Osteocyte (in vitro differentiated cells): ENCODE results near the gene SLC39A3. TPM values are rescaled to one million over a fixed set of nuclear protein-coding genes. Genes with fewer than 3 reads are reported as not detected.

Experiments
- DNase-seq: peaks from one replicate; pipeline ENCODE4 v3.0.0; 2021; ENCODE audit warnings: mixed read lengths; ENCODE audit not compliant: unreplicated experiment; ENCODE audit errors: extremely low spot score
- H3K27ac Mint-ChIP-seq: one replicate; pipeline ENCODE4 v1.8.0; 2021; ENCODE audit warnings: mild to moderate bottlenecking, mixed read lengths; ENCODE audit not compliant: unreplicated experiment
- H3K27me3 Mint-ChIP-seq: one replicate; pipeline ENCODE4 v1.8.0; 2021; ENCODE audit warnings: mixed read lengths; ENCODE audit not compliant: unreplicated experiment
- H3K36me3 Mint-ChIP-seq: one replicate; pipeline ENCODE4 v1.8.0; 2021; ENCODE audit warnings: mixed read lengths; ENCODE audit not compliant: unreplicated experiment
- H3K4me1 Mint-ChIP-seq: one replicate; pipeline ENCODE4 v1.8.0; 2021; ENCODE audit warnings: mixed read lengths; ENCODE audit not compliant: unreplicated experiment
- H3K4me3 Mint-ChIP-seq: one replicate; pipeline ENCODE4 v1.8.0; 2021; ENCODE audit warnings: mild to moderate bottlenecking, moderate library complexity, mixed read lengths; ENCODE audit not compliant: unreplicated experiment
- H3K9me3 Mint-ChIP-seq: one replicate; pipeline ENCODE4 v1.8.0; 2021; ENCODE audit warnings: mixed read lengths; ENCODE audit not compliant: unreplicated experiment
- total RNA-seq: library from RNA; stranded (reverse); gene quantifications from 2 replicates; pipeline ENCODE4 v1.2.1, GENCODE V29; 2021
- TF ChIP-seq, protein P1 (sequence below): fragments of 200-600 bp; sonication (generic); IDR thresholded peaks from 2 replicates; pipeline ENCODE4 v1.5.0; 2021; ENCODE audit warnings: antibody characterized with exemption, mild to moderate bottlenecking, moderate library complexity

Gene SLC39A3
- total RNA-seq, 1 donor from 2014 or later = 36.5 TPM

DNA sequence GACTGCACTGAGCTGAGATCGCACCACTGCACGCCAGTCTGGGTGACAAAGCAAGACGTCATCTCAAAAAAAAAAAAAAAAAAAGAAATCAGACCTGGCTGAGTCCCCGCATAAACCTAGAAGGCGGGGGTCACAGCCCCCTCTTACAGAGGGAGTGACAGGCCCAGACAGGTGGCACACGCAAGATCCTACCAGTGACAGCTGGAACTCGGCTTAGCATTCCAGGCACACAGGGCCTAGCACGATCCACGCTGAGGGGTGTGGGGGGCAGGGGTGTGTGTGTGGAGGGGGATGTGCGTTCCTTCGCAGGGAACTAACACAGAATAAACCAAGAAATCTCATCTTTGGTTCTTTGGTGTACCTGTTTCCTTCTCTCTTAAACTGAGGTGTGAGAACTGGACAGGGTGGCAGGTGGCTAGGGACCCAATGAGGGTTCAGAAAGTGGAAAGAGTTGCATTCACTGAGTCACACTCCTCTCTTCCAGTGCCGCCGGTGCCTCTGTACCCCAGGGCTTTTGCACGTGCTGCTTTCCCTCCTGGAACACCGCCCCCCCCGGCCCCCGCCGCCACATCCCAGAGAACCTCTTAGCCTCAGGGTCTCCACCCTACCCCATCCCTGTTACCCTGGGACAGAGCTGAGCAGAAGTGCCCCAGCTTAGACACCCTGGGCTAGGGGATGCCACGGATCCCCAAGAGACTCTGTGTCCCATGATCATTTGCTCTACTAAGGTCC lies 38.3 kb upstream of the SLC39A3 start:
- H3K27ac Mint-ChIP-seq = no peak overlapping the region
- peaks cover 3% of the 10 kb centered on the region for H3K36me3 Mint-ChIP-seq

DNA sequence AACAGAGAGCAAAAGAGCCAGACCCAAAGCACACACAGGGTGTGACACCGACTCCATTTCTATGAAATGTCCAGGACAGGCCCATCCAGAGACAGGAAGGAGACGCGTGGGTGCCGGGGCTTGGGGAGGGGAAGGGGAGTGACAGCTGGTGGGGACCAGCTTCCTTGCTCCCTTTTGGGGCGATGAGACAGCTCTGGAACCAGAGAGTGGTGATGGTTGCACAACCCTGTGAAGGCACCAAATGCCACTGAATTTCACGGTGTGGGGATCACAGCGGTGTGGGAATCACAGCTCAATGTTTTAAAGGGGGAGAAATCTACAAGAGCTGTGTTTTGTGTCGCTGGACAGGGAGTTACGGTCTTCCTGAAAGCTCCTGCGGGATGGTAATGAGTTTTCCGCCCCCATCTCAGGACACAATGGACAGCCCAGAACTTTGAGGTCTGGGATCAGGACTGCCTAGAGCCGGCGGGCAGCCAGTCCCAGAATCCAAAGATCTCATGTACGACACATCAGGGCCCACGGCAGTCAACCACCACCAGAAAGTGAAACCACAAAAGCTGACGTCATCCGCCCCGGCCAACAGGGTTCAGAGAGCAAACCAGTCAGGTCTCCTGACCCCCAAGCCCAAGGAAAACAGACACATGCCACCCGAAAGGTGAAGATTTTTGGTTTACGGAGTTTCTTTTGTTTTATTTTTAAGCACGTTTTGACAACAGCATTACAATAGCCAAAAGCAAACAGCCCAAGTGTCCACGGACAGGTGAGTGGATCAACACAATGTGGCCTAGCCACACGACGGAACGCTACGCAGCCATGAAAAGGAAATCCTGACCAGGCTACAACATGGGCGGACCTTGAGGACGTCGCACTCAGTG lies 36.0 kb upstream of the SLC39A3 start:
- Mint-ChIP-seq H3K9me3 (no peaks in the 10 kb centered on the region), H3K27ac (peak overlapping the region; percentile 62), H3K27me3 (no peaks in the 10 kb centered on the region), H3K4me1 (peaks cover 12% of the 10 kb centered on the region), H3K36me3 (peaks cover 3% of the 10 kb centered on the region), H3K4me3 (no peak overlapping the region)
- no peak for DNase-seq
- TF ChIP-seq, protein P1, sequence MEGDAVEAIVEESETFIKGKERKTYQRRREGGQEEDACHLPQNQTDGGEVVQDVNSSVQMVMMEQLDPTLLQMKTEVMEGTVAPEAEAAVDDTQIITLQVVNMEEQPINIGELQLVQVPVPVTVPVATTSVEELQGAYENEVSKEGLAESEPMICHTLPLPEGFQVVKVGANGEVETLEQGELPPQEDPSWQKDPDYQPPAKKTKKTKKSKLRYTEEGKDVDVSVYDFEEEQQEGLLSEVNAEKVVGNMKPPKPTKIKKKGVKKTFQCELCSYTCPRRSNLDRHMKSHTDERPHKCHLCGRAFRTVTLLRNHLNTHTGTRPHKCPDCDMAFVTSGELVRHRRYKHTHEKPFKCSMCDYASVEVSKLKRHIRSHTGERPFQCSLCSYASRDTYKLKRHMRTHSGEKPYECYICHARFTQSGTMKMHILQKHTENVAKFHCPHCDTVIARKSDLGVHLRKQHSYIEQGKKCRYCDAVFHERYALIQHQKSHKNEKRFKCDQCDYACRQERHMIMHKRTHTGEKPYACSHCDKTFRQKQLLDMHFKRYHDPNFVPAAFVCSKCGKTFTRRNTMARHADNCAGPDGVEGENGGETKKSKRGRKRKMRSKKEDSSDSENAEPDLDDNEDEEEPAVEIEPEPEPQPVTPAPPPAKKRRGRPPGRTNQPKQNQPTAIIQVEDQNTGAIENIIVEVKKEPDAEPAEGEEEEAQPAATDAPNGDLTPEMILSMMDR = no peak

More for the DNA sequence above, 38.3 kb upstream of the SLC39A3 start:
- Mint-ChIP-seq H3K27me3 (no peaks in the 10 kb centered on the region), H3K4me3 (no peak overlapping the region), H3K4me1 (peaks cover 28% of the 10 kb centered on the region), H3K9me3 (no peaks in the 10 kb centered on the region)
- TF ChIP-seq, protein P1 = no peak
- DNase-seq = no peak

DNA sequence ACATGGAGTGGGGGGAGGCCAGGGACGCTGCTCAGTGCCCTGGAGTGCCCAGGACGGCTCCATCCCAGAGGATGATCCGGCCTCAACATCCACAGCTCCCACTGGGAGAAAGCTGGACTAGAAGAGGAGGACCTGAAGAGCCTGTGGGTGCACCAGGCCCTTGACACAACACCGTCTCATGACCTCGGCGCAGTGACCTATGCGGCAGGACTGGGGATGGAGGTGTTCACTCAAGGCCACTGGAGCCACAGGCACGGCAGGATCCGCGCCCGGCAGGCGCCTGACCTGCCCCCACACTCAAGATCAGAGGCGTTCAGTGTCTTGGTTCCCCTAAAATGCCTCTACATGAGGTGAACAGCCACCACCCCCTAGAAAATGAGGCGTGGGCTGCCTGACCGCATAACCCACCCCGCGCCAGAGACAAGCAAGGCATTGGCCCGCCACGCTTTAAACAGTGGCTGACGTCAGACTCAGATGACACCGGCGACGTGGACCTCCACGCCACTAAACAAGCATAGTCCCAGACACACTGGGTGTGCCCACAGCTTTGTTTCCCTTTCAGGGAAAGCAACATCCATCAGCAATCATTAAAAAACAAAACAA lies 35.2 kb upstream of the SLC39A3 start:
- Mint-ChIP-seq H3K27me3 (no peaks in the 10 kb centered on the region), H3K36me3 (peaks cover 3% of the 10 kb centered on the region), H3K4me1 (peaks cover 7% of the 10 kb centered on the region), H3K4me3 (no peak overlapping the region), H3K9me3 (no peaks in the 10 kb centered on the region), H3K27ac (peak overlapping the region; percentile 62)
- DNase-seq = no peak
- TF ChIP-seq, protein P1 = no peak

DNA sequence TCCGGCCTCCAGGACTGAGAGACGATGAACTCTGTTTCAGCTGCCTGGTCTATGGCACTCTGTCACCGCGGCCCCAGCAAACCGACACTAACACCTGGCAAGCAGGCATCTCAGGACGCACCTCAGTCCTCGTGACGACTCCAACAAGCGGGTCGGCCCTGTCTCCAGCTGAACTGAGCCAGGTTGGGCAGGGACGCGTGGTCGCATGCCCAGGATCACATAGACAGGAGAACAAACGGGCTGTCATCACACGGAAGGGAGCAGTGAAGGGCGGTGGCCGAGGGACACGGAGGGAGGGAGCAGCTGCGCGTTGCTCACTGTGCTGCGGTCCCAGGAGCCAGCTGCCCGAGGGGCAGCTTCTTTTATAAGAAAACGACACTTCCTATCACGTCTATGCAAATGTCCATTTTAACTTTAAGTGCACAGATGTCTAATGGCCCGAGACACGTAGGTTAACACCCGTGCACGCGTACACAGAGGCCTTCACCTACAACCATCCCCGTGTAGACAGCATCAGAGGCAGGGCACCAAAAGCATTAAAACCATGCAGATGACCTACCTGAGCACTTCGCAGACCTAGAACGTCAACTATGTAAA lies 34.4 kb upstream of the SLC39A3 start:
- TF ChIP-seq, protein P1 = no peak
- H3K27me3 Mint-ChIP-seq = no peaks in the 10 kb centered on the region
- peaks cover 6% of the 10 kb centered on the region for H3K4me1 Mint-ChIP-seq
- no peaks in the 10 kb centered on the region for H3K9me3 Mint-ChIP-seq
- no peak overlapping the region for H3K4me3 Mint-ChIP-seq
- DNase-seq = no peak
- peaks cover 3% of the 10 kb centered on the region for H3K36me3 Mint-ChIP-seq
- H3K27ac Mint-ChIP-seq = no peak overlapping the region
